RWPE2 (cell line): ENCODE measurements around the gene PSMB8.

Experiments
- ATAC-seq: fragments of 200-7000 bp; cut with Tn5 transposase; 3 replicates; pipeline ENCODE4 v1.9.1; 2021; ENCODE audit warnings: low read depth
- DNase-seq: peaks from one replicate; pipeline ENCODE4 v3.0.0-alpha.2; 2020; ENCODE audit warnings: low spot score
- H3K27ac ChIP-seq: fragments of 450-650 bp; 2 replicates; pipeline ENCODE4 v1.5.1; 2017; ENCODE audit warnings: mild to moderate bottlenecking; ENCODE audit not compliant: poor library complexity, severe bottlenecking
- H3K27me3 ChIP-seq: fragments of 250-450 bp; sonication (Bioruptor Pico); 2 replicates; pipeline ENCODE4 v1.5.1; 2021; ENCODE audit warnings: mild to moderate bottlenecking, moderate library complexity; ENCODE audit not compliant: insufficient read depth, poor library complexity, severe bottlenecking
- H3K36me3 ChIP-seq: fragments of 250-450 bp; sonication (Bioruptor Pico); 2 replicates; pipeline ENCODE4 v1.5.1; 2020; ENCODE audit warnings: low read depth, mild to moderate bottlenecking, moderate library complexity
- H3K4me1 ChIP-seq: fragments of 250-450 bp; sonication (Bioruptor Pico); 2 replicates; pipeline ENCODE4 v1.5.1; 2021; ENCODE audit warnings: mild to moderate bottlenecking, moderate library complexity; ENCODE audit not compliant: insufficient read depth, poor library complexity, severe bottlenecking
- H3K4me3 ChIP-seq: fragments of 250-450 bp; sonication (Bioruptor Pico); 2 replicates; pipeline ENCODE4 v1.5.1; 2021; ENCODE audit warnings: mild to moderate bottlenecking, moderate library complexity; ENCODE audit not compliant: severe bottlenecking
- H3K9me3 ChIP-seq: fragments of 250-450 bp; sonication (Bioruptor Pico); 2 replicates; pipeline ENCODE4 v1.5.1; 2021; ENCODE audit warnings: mild to moderate bottlenecking, moderate library complexity; ENCODE audit not compliant: severe bottlenecking
- CTCF ChIP-seq: fragments of 450-650 bp; IDR thresholded peaks from one replicate; pipeline ENCODE4 v1.5.1; 2017; ENCODE audit warnings: mild to moderate bottlenecking, moderate library complexity; ENCODE audit not compliant: poor library complexity, severe bottlenecking

The PSMB8 gene

GRCh38 chr6:32852844-32853540 lies 9.1 kb upstream of the PSMB8 start:
- Histone ChIP-seq H3K4me3 (peak overlapping the region; percentile 55), H3K27me3 (no peaks in the 10 kb centered on the region), H3K9me3 (no peaks in the 10 kb centered on the region), H3K4me1 (no peaks in the 10 kb centered on the region), H3K27ac (peak overlapping the region; percentile 63), H3K36me3 (peaks cover 28% of the 10 kb centered on the region)
- DNase-seq (no peak), ATAC-seq (peak; percentile 37)
- TF ChIP-seq CTCF, result no peak

GRCh38 chr6:32852018-32852843 lies 8.4 kb upstream of the PSMB8 start:
- Histone ChIP-seq H3K9me3 (no peaks in the 10 kb centered on the region), H3K4me1 (no peaks in the 10 kb centered on the region), H3K4me3 (peak overlapping the region; percentile 55), H3K27ac (peak overlapping the region; percentile 63), H3K27me3 (no peaks in the 10 kb centered on the region), H3K36me3 (peaks cover 33% of the 10 kb centered on the region)
- ATAC-seq (no peak), DNase-seq (no peak)
- TF ChIP-seq CTCF, result no peak

GRCh38 chr6:32851025-32851424 lies 7.2 kb upstream of the PSMB8 start:
- no peak for DNase-seq
- TF ChIP-seq CTCF, result no peak
- peaks cover 41% of the 10 kb centered on the region for H3K36me3 ChIP-seq
- H3K9me3 ChIP-seq, result no peaks in the 10 kb centered on the region
- ATAC-seq, result no peak
- H3K4me3 ChIP-seq, result no peak overlapping the region
- H3K27ac ChIP-seq, result no peak overlapping the region
- no peaks in the 10 kb centered on the region for H3K4me1 ChIP-seq
- H3K27me3 ChIP-seq, result no peaks in the 10 kb centered on the region

- Histone ChIP-seq H3K9me3 (no peaks in the 10 kb centered on the region), H3K27ac (no peak overlapping the region), H3K27me3 (no peaks in the 10 kb centered on the region), H3K4me1 (peaks cover 4% of the 10 kb centered on the region), H3K4me3 (no peak overlapping the region), H3K36me3 (peaks cover 46% of the 10 kb centered on the region)
- DNase-seq, result no peak
- ATAC-seq, result no peak
- no peak for TF ChIP-seq CTCF
These were observed 5.3 kb upstream of the PSMB8 start for GRCh38 chr6:32849126-32849525.
